SU-DHL-6 (cell line): Measurements from ENCODE around the gene MAP3K20.

Source experiments
- CTCF ChIP-seq: fragments of 200-600 bp; sonication (generic); IDR thresholded peaks from one replicate; pipeline ENCODE4 v1.5.1; 2017; ENCODE audit warnings: antibody characterized with exemption, mild to moderate bottlenecking, low read length, moderate library complexity; ENCODE audit not compliant: insufficient read depth, poor library complexity, severe bottlenecking
- EZH2phosphoT487 ChIP-seq: fragments of 200-600 bp; sonication (generic), shearing (Covaris generic); conservative IDR thresholded peaks from 2 replicates; pipeline ENCODE4 v1.6.1; 2018; ENCODE audit warnings: mild to moderate bottlenecking, antibody characterized with exemption, low read length, moderate library complexity, mixed read lengths

GRCh38 chr2:173282795-173283545, 207.3 kb downstream of the MAP3K20 start:
- TF ChIP-seq CTCF: no peak
- TF ChIP-seq EZH2phosphoT487: no peak
